Urinary bladder (tissue), 4 donors: ENCODE data around the gene IL1RAPL1. TPM values are rescaled to one million over a fixed set of nuclear protein-coding genes. Genes with fewer than 3 reads are reported as not detected.

Source experiments
- DNase-seq: peaks from one replicate; pipeline ENCODE4 v3.0.0-alpha.2; 2015; ENCODE audit errors: extremely low spot score
- H3K27ac ChIP-seq: one replicate; pipeline ENCODE4 v1.5.1; 2013; ENCODE audit warnings: low read depth, mild to moderate bottlenecking, moderate library complexity
- H3K36me3 ChIP-seq: one replicate; pipeline ENCODE4 v1.6.1; 2013; ENCODE audit warnings: mild to moderate bottlenecking, moderate library complexity; ENCODE audit not compliant: insufficient read depth
- H3K4me1 ChIP-seq: one replicate; pipeline ENCODE4 v1.6.1; 2013; ENCODE audit warnings: mild to moderate bottlenecking, moderate library complexity; ENCODE audit not compliant: insufficient read depth
- H3K4me3 ChIP-seq: one replicate; pipeline ENCODE4 v1.5.1; 2013; ENCODE audit warnings: low read depth, low read length
- WGBS: extraction: QIAGEN DNeasy Blood & Tissue Kit; methylation state at CpG from one replicate; pipeline ENCODE4 v1.1.7; 2013; 5-methylcytosine and 5-hydroxymethylcytosine counted together
- polyA plus RNA-seq: library from polyadenylated mRNA; stranded (reverse); fragments of 200-250 nt; gene quantifications from one replicate; pipeline ENCODE4 v1.2.3, GENCODE V29; 2013
- total RNA-seq: library from RNA; depleted of rRNA; stranded (reverse); fragments of >200 nt; gene quantifications from one replicate; pipeline ENCODE4 v1.2.3, GENCODE V29; 2014
- donor health status: healthy with polysubstance abuse.
- donor health status: healthy.

IL1RAPL1 gene
- total and polyA plus RNA-seq, 2 donors = 1.4 to 21.3 TPM

GRCh38 chrX:29652484-29652883 is 1065.2 kb downstream of the IL1RAPL1 start:
- peak; percentile 2 for DNase-seq

GRCh38 chrX:29653721-29654120 is 1066.5 kb downstream of the IL1RAPL1 start:
- DNase-seq = no peak
- H3K36me3 ChIP-seq = no peaks in the 10 kb centered on the region
- no peaks in the 10 kb centered on the region for H3K4me1 ChIP-seq
- H3K27ac ChIP-seq = no peak overlapping the region
- H3K4me3 ChIP-seq = no peak overlapping the region

More at GRCh38 chrX:29652484-29652883, 1065.2 kb downstream of the IL1RAPL1 start:
- Histone ChIP-seq H3K27ac (no peak overlapping the region), H3K4me3 (no peak overlapping the region), H3K36me3 (no peaks in the 10 kb centered on the region), H3K4me1 (no peaks in the 10 kb centered on the region)
- WGBS = 26% methylated on average over 1 of the region's 1 CpG

GRCh38 chrX:29659911-29660310 is 1072.7 kb downstream of the IL1RAPL1 start:
- 91% methylated on average over 4 of the region's 4 CpGs for WGBS
- no peak for DNase-seq
- H3K27ac ChIP-seq = no peak overlapping the region

GRCh38 chrX:29661290-29661689 is 1074.0 kb downstream of the IL1RAPL1 start:
- H3K4me1 ChIP-seq = no peaks in the 10 kb centered on the region
- DNase-seq = no peak
- H3K27ac ChIP-seq = no peak overlapping the region
- no peak overlapping the region for H3K4me3 ChIP-seq
- H3K36me3 ChIP-seq = no peaks in the 10 kb centered on the region

More at GRCh38 chrX:29659911-29660310, 1072.7 kb downstream of the IL1RAPL1 start:
- Histone ChIP-seq H3K36me3 (no peaks in the 10 kb centered on the region), H3K4me1 (no peaks in the 10 kb centered on the region), H3K4me3 (no peak overlapping the region)

GRCh38 chrX:29662101-29662500 is 1074.9 kb downstream of the IL1RAPL1 start:
- no peak overlapping the region for H3K27ac ChIP-seq
- no peaks in the 10 kb centered on the region for H3K36me3 ChIP-seq
- H3K4me1 ChIP-seq = no peaks in the 10 kb centered on the region
- no peak for DNase-seq
- no peak overlapping the region for H3K4me3 ChIP-seq

- DNase-seq = peak; percentile 2
- H3K36me3 ChIP-seq = no peaks in the 10 kb centered on the region
- H3K4me1 ChIP-seq = no peaks in the 10 kb centered on the region
- H3K4me3 ChIP-seq = no peak overlapping the region
- H3K27ac ChIP-seq = no peak overlapping the region
- WGBS = 20% methylated on average over 4 of the region's 4 CpGs
Observed at GRCh38 chrX:29662759-29663503, 1075.7 kb downstream of the IL1RAPL1 start.

GRCh38 chrX:29665532-29665931 is 1078.3 kb downstream of the IL1RAPL1 start:
- Histone ChIP-seq H3K4me3 (no peak overlapping the region), H3K4me1 (no peaks in the 10 kb centered on the region), H3K36me3 (no peaks in the 10 kb centered on the region), H3K27ac (no peak overlapping the region)
- 96% methylated on average over 1 of the region's 1 CpG for WGBS
- DNase-seq = no peak

- no peak for DNase-seq
- 94% methylated on average over 5 of the region's 5 CpGs for WGBS
- no peak overlapping the region for H3K4me3 ChIP-seq
- no peak overlapping the region for H3K27ac ChIP-seq
- no peaks in the 10 kb centered on the region for H3K4me1 ChIP-seq
- H3K36me3 ChIP-seq = no peaks in the 10 kb centered on the region
Observed at GRCh38 chrX:29666366-29666765, 1079.1 kb downstream of the IL1RAPL1 start.

GRCh38 chrX:29671421-29671820 is 1084.2 kb downstream of the IL1RAPL1 start:
- Histone ChIP-seq H3K27ac (no peak overlapping the region), H3K4me3 (no peak overlapping the region), H3K36me3 (no peaks in the 10 kb centered on the region), H3K4me1 (no peaks in the 10 kb centered on the region)
- DNase-seq = no peak
- WGBS = 96% methylated on average over 5 of the region's 5 CpGs

GRCh38 chrX:29687687-29688086 is 1100.4 kb downstream of the IL1RAPL1 start:
- no peak for DNase-seq
- Histone ChIP-seq H3K27ac (no peak overlapping the region), H3K4me1 (no peaks in the 10 kb centered on the region), H3K4me3 (no peak overlapping the region), H3K36me3 (no peaks in the 10 kb centered on the region)

GRCh38 chrX:29690061-29690460 is 1102.8 kb downstream of the IL1RAPL1 start:
- no peaks in the 10 kb centered on the region for H3K36me3 ChIP-seq
- H3K27ac ChIP-seq = no peak overlapping the region
- no peak overlapping the region for H3K4me3 ChIP-seq
- no peak for DNase-seq
- H3K4me1 ChIP-seq = no peaks in the 10 kb centered on the region
- WGBS = 81% methylated on average over 3 of the region's 3 CpGs

GRCh38 chrX:29691044-29691443 is 1103.8 kb downstream of the IL1RAPL1 start:
- 89% methylated on average over 3 of the region's 3 CpGs for WGBS
- H3K27ac ChIP-seq = no peak overlapping the region
- no peaks in the 10 kb centered on the region for H3K4me1 ChIP-seq
- no peak for DNase-seq
- no peak overlapping the region for H3K4me3 ChIP-seq
- no peaks in the 10 kb centered on the region for H3K36me3 ChIP-seq

- Histone ChIP-seq H3K4me1 (no peaks in the 10 kb centered on the region), H3K27ac (no peak overlapping the region), H3K4me3 (no peak overlapping the region), H3K36me3 (no peaks in the 10 kb centered on the region)
- 42% methylated on average over 3 of the region's 3 CpGs for WGBS
- DNase-seq = no peak
Observed at GRCh38 chrX:29693912-29694311, 1106.7 kb downstream of the IL1RAPL1 start.

GRCh38 chrX:29699239-29699638 is 1112.0 kb downstream of the IL1RAPL1 start:
- WGBS = 19% methylated on average over 1 of the region's 1 CpG
- no peak overlapping the region for H3K27ac ChIP-seq
- H3K4me1 ChIP-seq = no peaks in the 10 kb centered on the region
- no peak for DNase-seq
- H3K36me3 ChIP-seq = no peaks in the 10 kb centered on the region
- H3K4me3 ChIP-seq = no peak overlapping the region

- WGBS = 96% methylated on average over 2 of the region's 2 CpGs
- no peak overlapping the region for H3K27ac ChIP-seq
Observed at GRCh38 chrX:29707088-29707487, 1119.8 kb downstream of the IL1RAPL1 start.

More at GRCh38 chrX:29707088-29707487, 1119.8 kb downstream of the IL1RAPL1 start:
- Histone ChIP-seq H3K4me1 (no peaks in the 10 kb centered on the region), H3K4me3 (no peak overlapping the region), H3K36me3 (no peaks in the 10 kb centered on the region)
- no peak for DNase-seq
